Skeletal muscle satellite cell (primary cell): ENCODE data around the gene GALNT17.
"Not testable (repeated sequence)": the region's sequence is repeated elsewhere in the genome, so short reads cannot be mapped to it uniquely, and the experiment has no call there.

Experiments
- H3K27me3 ChIP-seq: 2 replicates; pipeline ENCODE4 v1.7.0; 2013; ENCODE audit warnings: low read length; ENCODE audit not compliant: control insufficient read depth, insufficient read depth
- H3K36me3 ChIP-seq: 2 replicates; pipeline ENCODE4 v1.7.0; 2013; ENCODE audit warnings: mild to moderate bottlenecking, control low read depth, low read length; ENCODE audit not compliant: insufficient read depth
- H3K4me1 ChIP-seq: 2 replicates; pipeline ENCODE4 v1.7.0; 2013; ENCODE audit warnings: low read length; ENCODE audit not compliant: control insufficient read depth, insufficient read depth
- H3K4me2 ChIP-seq: 2 replicates; pipeline ENCODE4 v1.7.0; 2013; ENCODE audit warnings: mild to moderate bottlenecking, low read length
- H3K4me3 ChIP-seq: 2 replicates; pipeline ENCODE4 v1.7.0; 2013; ENCODE audit warnings: low read length
- H3K9ac ChIP-seq: 2 replicates; pipeline ENCODE4 v1.7.0; 2013; ENCODE audit warnings: mild to moderate bottlenecking, low read depth, low read length, moderate library complexity
- H3K9me3 ChIP-seq: replicated peaks from 2 replicates; pipeline ENCODE4 v1.7.0; 2013; ENCODE audit warnings: mild to moderate bottlenecking, control low read depth, low read length

The GALNT17 gene

GRCh38 chr7:71627651-71628050 is 495.7 kb downstream of the GALNT17 start:
- Histone ChIP-seq H3K36me3 (no peaks in the 10 kb centered on the region), H3K27me3 (no peaks in the 10 kb centered on the region), H3K4me2 (no peak overlapping the region), H3K4me1 (peaks cover 16% of the 10 kb centered on the region), H3K9me3 (no peaks in the 10 kb centered on the region), H3K9ac (no peak overlapping the region), H3K4me3 (no peak overlapping the region)

DNA sequence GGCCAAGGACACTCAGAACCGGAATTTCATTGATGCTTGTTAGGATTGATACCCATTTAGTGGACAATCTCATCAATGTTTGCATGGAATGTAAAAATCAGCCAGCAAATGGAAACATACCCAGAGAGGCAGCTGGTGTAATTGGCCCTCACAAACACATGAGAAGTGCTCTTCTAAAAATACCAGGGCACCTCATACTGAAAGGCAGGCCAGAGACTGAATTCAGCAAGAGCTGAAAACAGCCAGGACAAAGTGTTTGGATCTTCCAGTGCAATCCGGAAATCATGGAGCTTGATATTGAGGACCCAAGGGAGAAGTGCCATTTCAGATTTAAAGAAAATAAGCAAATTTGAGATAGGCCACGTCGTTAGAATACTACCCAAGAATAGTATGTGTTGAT is 498.6 kb downstream of the GALNT17 start:
- no peak overlapping the region for H3K4me2 ChIP-seq
- H3K9me3 ChIP-seq: no peaks in the 10 kb centered on the region
- no peak overlapping the region for H3K9ac ChIP-seq
- H3K36me3 ChIP-seq: no peaks in the 10 kb centered on the region
- no peaks in the 10 kb centered on the region for H3K27me3 ChIP-seq
- H3K4me1 ChIP-seq: peaks cover 32% of the 10 kb centered on the region
- H3K4me3 ChIP-seq: no peak overlapping the region

DNA sequence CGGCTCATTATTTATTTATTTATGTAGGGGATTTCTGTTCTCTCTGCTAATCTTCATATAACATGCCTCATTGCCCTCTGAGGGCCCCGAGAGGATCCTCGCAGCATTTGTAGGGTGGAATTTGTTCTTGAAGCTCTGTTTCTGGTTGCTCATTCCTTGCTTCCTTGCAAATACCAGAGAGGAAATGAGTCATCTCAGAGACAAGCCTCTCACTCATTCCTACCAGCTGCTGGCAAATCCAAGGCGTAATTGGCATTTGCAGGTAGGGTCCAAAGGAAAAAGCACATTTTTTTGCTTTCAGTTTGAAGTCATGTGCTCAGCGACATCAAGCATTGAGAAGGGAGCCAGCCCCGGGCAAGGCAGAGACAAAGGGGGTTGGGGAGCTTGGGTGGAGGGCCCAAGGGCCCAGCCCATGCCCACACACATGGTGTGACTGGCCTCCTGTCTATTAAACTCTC is 501.6 kb downstream of the GALNT17 start:
- peak overlapping the region; percentile 75 for H3K4me2 ChIP-seq
- H3K36me3 ChIP-seq: no peaks in the 10 kb centered on the region
- H3K9ac ChIP-seq: peak overlapping the region; percentile 64
- peak overlapping the region; percentile 7 for H3K4me3 ChIP-seq
- H3K27me3 ChIP-seq: no peaks in the 10 kb centered on the region
- peaks cover 33% of the 10 kb centered on the region for H3K4me1 ChIP-seq
- H3K9me3 ChIP-seq: no peaks in the 10 kb centered on the region

GRCh38 chr7:71635849-71636248 is 503.9 kb downstream of the GALNT17 start:
- not testable (repeated sequence) for H3K9ac ChIP-seq, H3K36me3 ChIP-seq, H3K9me3 ChIP-seq, H3K27me3 ChIP-seq, H3K4me3 ChIP-seq, H3K4me2 ChIP-seq
- H3K4me1 ChIP-seq: peaks cover 33% of the 10 kb centered on the region

DNA sequence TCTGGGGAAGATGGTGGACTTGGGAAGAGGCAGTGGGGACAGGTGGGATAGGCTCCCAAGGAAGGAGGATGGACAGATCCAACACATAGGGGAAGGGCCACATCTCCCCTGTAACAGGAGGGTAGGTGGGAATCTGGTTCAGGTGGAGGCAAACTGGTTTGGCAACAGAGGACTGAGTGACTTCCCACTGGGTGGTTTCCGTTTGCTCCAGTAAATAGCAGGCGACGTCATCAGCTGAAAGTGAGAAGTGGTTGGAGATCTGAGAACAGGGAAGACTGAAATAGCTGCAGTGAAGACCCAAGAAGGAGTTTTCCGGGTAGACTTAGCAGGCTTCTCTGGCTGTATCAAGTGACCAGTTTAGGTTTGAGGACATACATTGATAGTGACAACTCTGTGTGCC is 504.4 kb downstream of the GALNT17 start:
- H3K9me3 ChIP-seq: no peaks in the 10 kb centered on the region
- H3K4me1 ChIP-seq: peaks cover 33% of the 10 kb centered on the region
- no peak overlapping the region for H3K4me3 ChIP-seq
- H3K4me2 ChIP-seq: no peak overlapping the region
- H3K36me3 ChIP-seq: no peaks in the 10 kb centered on the region
- no peaks in the 10 kb centered on the region for H3K27me3 ChIP-seq
- H3K9ac ChIP-seq: no peak overlapping the region

- H3K4me1 ChIP-seq: peaks cover 27% of the 10 kb centered on the region
- H3K36me3 ChIP-seq: no peaks in the 10 kb centered on the region
- peak overlapping the region; percentile 47 for H3K4me2 ChIP-seq
- no peaks in the 10 kb centered on the region for H3K9me3 ChIP-seq
- H3K4me3 ChIP-seq: no peak overlapping the region
- no peak overlapping the region for H3K9ac ChIP-seq
- H3K27me3 ChIP-seq: no peaks in the 10 kb centered on the region
These were observed 505.6 kb downstream of the GALNT17 start for GRCh38 chr7:71637578-71637977.

GRCh38 chr7:71638108-71638507 is 506.2 kb downstream of the GALNT17 start:
- H3K4me2 ChIP-seq: no peak overlapping the region
- H3K4me1 ChIP-seq: peaks cover 22% of the 10 kb centered on the region
- no peaks in the 10 kb centered on the region for H3K36me3 ChIP-seq
- H3K4me3 ChIP-seq: no peak overlapping the region
- H3K9ac ChIP-seq: no peak overlapping the region
- H3K27me3 ChIP-seq: no peaks in the 10 kb centered on the region
- H3K9me3 ChIP-seq: no peaks in the 10 kb centered on the region

- no peaks in the 10 kb centered on the region for H3K27me3 ChIP-seq
- H3K4me3 ChIP-seq: no peak overlapping the region
- no peaks in the 10 kb centered on the region for H3K9me3 ChIP-seq
- no peak overlapping the region for H3K4me2 ChIP-seq
- no peak overlapping the region for H3K9ac ChIP-seq
- peaks cover 10% of the 10 kb centered on the region for H3K4me1 ChIP-seq
- no peaks in the 10 kb centered on the region for H3K36me3 ChIP-seq
These were observed 507.6 kb downstream of the GALNT17 start for GRCh38 chr7:71639382-71640085.

DNA sequence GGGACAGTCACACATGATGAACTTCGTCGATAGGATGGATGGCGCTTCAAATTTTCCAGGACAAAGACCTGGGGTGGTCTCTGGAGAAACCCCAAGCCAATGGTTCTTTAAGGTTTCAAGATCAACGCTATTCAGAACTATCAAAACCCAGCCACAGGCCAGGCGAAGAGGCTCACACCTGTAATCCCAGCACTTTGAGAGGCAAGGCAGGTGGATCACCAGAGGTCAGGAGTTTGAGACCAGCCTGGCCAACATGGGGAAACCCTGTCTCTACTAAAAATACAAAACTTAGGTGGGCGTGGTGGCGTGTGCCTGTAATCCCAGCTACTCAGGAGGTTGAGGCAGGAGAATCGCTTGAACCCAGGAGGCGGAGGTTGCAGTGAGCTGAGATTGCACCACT is 511.1 kb downstream of the GALNT17 start:
- not testable (repeated sequence) for H3K9ac ChIP-seq, H3K4me2 ChIP-seq, H3K27me3 ChIP-seq, H3K4me3 ChIP-seq, H3K36me3 ChIP-seq, H3K4me1 ChIP-seq, H3K9me3 ChIP-seq

DNA sequence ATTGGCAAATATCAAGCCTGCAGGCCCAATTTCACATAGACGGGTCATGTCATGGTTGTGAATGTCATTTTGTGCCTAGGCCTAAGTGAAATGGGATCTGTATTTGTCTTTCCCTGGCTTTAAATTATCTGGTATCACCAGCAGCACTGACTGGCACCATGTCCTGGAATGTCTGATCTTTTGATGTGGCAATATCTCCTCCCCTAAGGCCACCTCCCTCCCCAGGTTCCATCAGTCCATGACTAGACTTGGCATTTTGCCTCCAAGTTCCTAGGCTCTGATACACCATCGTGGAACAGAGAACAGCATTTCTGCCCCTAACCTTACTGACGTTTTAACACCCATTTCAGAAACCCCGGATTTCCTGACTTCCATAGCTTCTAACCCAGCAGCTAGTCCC is 513.9 kb downstream of the GALNT17 start:
- Histone ChIP-seq H3K9me3 (peaks cover 5% of the 10 kb centered on the region), H3K9ac (no peak overlapping the region), H3K36me3 (no peaks in the 10 kb centered on the region), H3K27me3 (no peaks in the 10 kb centered on the region), H3K4me1 (no peaks in the 10 kb centered on the region), H3K4me2 (no peak overlapping the region), H3K4me3 (no peak overlapping the region)

DNA sequence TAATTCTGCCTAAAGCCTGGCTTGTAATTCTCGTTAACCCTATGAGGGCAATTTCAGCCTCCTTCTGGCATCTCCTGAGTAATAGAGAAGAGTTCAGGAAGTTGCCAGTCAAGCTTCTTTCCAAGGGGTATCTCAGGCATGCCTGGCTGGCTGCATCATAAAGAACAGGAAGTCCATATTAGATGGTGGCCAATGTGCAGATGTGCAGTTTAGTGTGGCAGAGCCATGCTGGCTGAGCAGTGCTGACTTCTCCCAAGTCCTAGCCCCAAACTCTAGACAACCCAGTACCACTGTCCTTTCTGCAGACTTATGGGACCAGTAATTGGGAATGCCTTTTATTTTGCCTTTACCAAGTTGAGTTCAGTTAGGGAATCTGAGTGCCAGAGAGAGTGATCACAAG is 517.9 kb downstream of the GALNT17 start:
- Histone ChIP-seq H3K27me3 (no peaks in the 10 kb centered on the region), H3K4me3 (no peak overlapping the region), H3K9ac (no peak overlapping the region), H3K9me3 (peaks cover 5% of the 10 kb centered on the region), H3K4me2 (no peak overlapping the region), H3K36me3 (no peaks in the 10 kb centered on the region), H3K4me1 (no peaks in the 10 kb centered on the region)

DNA sequence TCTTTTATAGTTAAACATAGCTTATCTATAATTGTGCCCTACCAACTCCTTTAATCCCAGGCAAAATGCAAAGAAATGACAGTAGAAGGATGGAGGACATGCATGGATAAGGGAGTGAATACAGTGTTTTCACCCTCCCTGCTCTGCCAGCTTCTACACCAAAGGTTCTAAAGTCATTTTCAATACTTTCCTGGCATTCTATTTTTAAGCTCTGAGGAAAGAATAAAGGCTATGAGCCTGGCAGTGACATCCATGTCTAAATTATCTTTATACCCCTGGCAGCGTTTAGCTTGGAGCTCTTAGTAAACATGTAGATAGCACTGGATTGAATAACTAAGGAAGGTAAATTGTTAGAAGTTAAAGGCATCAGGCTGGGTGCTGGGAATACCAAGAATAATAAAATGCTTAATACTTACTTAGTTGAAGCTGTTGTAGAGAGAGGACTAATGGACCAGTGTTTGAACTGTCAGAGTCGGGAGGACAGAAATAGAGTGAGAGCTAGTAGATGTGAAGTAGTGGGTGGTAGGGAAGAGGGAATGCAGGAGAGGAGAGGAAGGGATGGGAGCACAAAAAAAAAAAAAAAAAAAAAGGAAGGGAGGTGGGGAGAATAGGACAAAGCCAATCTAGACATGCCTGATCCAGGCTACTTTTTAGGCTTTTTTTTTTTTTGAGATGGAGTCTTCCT is 518.9 kb downstream of the GALNT17 start:
- H3K9me3 ChIP-seq: peaks cover 5% of the 10 kb centered on the region

More for the DNA sequence above, 518.9 kb downstream of the GALNT17 start:
- Histone ChIP-seq H3K4me2 (no peak overlapping the region), H3K27me3 (no peaks in the 10 kb centered on the region), H3K36me3 (no peaks in the 10 kb centered on the region), H3K9ac (no peak overlapping the region), H3K4me1 (no peaks in the 10 kb centered on the region), H3K4me3 (no peak overlapping the region)
